Measurements from ENCODE around the gene SPATA6L. TPM values are rescaled to one million over a fixed set of nuclear protein-coding genes. Genes with fewer than 3 reads are reported as not detected.

SPATA6L gene
- total and polyA plus RNA-seq, 9 of the 15 experiments (the other 6 are each of a cell fraction or from before 2014, with no cell fraction given): 0.03 to 1.00 (median 0.08) TPM; not detected in 4

- H3K9me1 ChIP-seq (ENCODE audit: control insufficient read depth, insufficient read depth, low read length): no peaks in the 10 kb centered on the region
- no peaks in the 10 kb centered on the region for H3K4me1 ChIP-seq (replicated peaks in 1 of 2; ENCODE audit: control insufficient read depth in 2 of 2, insufficient read depth in 2 of 2, low read length in 2 of 2)
- no peaks in the 10 kb centered on the region for H3K79me2 ChIP-seq (ENCODE audit: control insufficient read depth, insufficient read depth, low read length)
- ChIA-PET POLR2A (no interaction called here), CTCF (ENCODE audit: low intra/inter-chr PET ratio) (no interaction called here)
- FAIRE-seq (no peak), ATAC-seq (no peak), DNase-seq (ENCODE audit: extremely low read depth in 1 of 4, low spot score in 3 of 4) (no peak)
- H3K4me2 ChIP-seq (ENCODE audit: insufficient read depth, low read length): no peak overlapping the region
- intact Hi-C loops (cut with micrococcal nuclease) (no loop called here), in situ Hi-C loops (cut with MboI) (no loop called here)
- TF ChIP-seq CLOCK (CRISPR knock-in tag; IDR thresholded peaks at IDR 0.05; ENCODE audit: borderline replicate concordance) (no peak), SRSF1 (IDR thresholded peaks at IDR 0.05; ENCODE audit: low read depth, low read length) (no peak), THAP7 (CRISPR knock-in tag; IDR thresholded peaks at IDR 0.05) (no peak), ZNF316 (IDR thresholded peaks at IDR 0.05) (peak; percentile 55)
- H2AFZ ChIP-seq (ENCODE audit: low read depth, low read length): no peak overlapping the region
- no peak overlapping the region for H3K27ac ChIP-seq (ENCODE audit: extremely low read depth, low read depth, low read length)
- no peaks in the 10 kb centered on the region for H3K9me3 ChIP-seq (replicated peaks; ENCODE audit: control insufficient read depth, insufficient read depth, low read depth, low read length)
- no peak overlapping the region for H3K9ac ChIP-seq (ENCODE audit: insufficient read depth in 1 of 2, low read depth in 2 of 2, low read length in 2 of 2)
- BruUV-seq (replicated peaks): no TSS peak
- 0% methylated on average over 2 of the region's 2 CpGs for WGBS (ENCODE audit: insufficient coverage, low coverage, missing lambda C conversion rate)
- H3K36me3 ChIP-seq (ENCODE audit: control insufficient read depth, insufficient read depth, low read length): no peaks in the 10 kb centered on the region
- H4K20me1 ChIP-seq (replicated peaks; ENCODE audit: control insufficient read depth, insufficient read depth, low read length): no peaks in the 10 kb centered on the region
- peaks cover 0 to 11% of the 10 kb centered on the region in 2 experiments; a peak in 3 of 5 replicates for H3K27me3 ChIP-seq (ENCODE audit: control insufficient read depth in 2 of 2, insufficient read depth in 2 of 2, low read length in 2 of 2)
- H3K4me3 ChIP-seq: no peak overlapping the region
Observed at GRCh38 chr9:4594994-4595393, 71.3 kb downstream of the SPATA6L start.

Data from K562 (cell line).